GM21528 (cell line): ENCODE data around the gene UBE2G2.
"Not testable (repeated sequence)": the region's sequence is repeated elsewhere in the genome, so short reads cannot be mapped to it uniquely, and the experiment has no call there.

ENCODE experiments used
- ATAC-seq: cut with Tn5 transposase; IDR thresholded peaks from one replicate; pipeline ENCODE4 v1.9.1; 2021; ENCODE audit warnings: mild to moderate bottlenecking, moderate library complexity; ENCODE audit not compliant: unreplicated experiment, low FRiP score

UBE2G2 gene

DNA sequence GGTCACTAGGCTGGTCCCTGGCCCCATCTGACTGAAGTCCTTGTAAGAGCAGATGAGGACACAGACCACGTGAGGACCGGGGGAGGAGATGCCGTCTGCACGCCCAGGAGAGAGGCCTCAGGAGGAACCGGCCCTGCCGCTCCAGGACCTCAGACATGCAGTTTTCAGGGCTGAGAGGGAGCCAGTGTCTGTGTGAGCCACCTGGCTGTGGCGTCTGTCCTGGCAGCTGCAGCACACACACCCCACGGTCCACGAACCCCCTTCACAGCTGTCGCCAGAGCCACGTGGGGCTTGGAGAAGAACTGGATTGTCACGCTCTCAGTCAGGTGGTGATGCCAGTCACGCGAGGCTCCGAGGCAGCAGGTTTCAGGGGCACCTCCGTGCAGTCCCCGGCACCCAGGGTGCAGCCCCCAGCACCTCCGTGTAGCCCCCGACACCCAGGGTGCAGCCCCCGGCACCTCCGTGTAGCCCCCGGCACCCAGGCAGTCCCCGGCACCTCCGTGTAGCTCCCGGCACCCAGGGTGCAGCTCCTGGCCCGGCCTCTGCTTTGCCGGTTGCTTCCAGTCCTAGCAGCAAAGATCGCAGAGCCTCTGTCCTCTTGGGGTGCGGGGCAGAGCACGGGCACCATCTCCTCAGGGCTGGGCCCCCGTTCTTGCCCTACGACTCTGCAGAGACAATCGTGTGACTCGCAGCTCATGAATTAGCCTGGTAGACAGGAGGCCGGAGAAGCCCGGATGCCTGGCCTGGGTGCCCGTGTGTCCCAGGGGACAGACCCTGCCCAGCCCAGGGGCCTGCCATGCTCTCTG, 35.2 kb upstream of the UBE2G2 start:
- no peak for ATAC-seq

DNA sequence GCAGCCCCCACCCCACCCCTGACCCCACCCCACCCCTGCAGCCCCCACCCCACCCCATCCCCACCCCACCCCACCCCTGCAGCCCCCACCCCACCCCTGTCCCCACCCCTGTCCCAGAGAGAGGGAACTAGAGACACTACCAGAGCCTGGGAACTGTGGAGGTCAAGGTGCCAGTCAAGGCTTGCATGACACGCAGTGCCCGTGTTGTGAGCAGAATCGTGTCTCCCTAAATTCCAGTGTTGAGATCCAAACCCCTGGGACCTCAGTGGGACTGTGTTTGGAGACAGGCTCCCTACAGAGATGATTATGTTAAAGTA, 34.7 kb upstream of the UBE2G2 start:
- ATAC-seq, result no peak

DNA sequence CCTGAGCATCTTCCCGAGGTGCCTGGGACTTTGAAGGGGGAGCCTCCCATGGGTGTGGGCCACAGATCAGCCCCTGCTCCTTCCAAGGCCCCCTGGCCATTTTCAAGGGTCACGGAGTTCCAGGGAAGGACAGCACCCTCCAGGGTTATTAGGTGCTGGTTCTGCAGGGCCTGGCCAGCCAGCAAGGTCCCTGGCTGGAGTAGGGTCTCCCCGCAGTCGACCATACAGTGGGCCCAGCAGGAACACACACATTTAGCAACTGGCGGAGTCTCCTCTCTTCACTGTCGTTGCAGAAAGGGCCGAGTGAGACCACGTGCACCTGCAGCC, 34.0 kb upstream of the UBE2G2 start:
- ATAC-seq, result no peak

DNA sequence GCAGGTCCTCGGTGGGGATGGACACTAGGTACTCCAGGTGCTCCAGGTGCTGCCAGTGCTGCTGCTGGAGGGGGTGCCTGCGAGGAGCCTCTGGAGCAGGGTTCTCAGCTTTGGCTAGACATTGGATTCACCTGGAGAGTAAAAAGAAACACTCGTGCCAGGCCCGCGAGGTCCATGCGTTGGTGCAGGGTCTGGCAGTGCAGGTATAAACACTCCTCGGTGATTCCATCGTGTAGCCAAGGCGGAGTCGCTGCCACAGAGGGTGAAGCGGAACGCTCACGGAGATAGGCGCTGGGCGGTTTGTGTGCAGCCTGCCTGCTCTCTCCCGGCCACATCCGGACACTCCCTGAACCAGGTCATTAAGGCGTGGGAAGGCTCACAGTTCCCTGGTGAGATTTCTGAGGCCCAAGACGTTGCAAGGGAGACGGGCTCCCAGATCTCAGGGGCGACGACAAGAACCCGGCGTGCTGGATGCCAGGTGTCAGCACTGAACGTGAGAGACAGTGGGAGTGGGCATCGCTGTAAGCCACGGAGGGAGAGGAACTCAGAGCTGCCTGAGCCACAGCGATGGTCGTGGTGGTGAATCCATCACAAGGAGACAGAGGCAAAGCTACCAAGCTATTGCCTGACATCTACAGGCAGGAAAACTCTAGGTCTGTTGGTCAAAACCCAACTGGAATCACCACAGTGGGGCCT, 33.5 kb upstream of the UBE2G2 start:
- ATAC-seq, result no peak

DNA sequence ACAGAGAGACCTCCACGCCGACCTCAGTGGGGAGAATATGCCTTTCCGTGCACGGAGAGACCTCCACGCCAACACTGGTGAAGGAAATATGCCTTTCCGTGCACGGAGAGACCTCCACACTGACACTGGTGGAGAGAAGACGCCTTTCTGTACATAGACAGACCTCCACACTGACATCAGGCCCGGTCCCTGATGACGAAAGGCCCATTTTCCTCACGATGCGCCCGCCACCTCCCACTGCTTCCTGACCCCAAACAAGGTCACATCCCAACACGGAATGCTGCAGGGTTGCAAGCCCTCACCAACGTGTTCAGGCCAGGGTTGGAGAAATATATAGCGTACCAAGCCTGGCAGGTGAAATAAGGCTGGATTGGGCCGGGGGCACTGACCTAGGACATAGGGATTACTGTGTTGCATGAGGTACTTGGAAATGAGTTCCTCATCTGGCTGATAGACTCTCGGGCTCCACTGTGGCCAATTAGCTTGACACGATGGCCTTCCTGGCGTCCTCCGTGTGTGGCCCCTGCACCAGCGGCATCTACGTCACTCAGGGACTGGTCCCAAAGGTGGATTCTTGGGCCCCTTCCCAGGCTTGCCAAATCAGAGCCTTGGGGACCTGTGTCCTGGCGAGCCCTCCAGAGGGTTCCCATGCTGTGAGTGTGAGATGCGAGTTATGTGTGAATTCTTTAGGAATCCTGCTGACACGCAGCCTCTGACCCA, 32.8 kb upstream of the UBE2G2 start:
- ATAC-seq, result no peak

DNA sequence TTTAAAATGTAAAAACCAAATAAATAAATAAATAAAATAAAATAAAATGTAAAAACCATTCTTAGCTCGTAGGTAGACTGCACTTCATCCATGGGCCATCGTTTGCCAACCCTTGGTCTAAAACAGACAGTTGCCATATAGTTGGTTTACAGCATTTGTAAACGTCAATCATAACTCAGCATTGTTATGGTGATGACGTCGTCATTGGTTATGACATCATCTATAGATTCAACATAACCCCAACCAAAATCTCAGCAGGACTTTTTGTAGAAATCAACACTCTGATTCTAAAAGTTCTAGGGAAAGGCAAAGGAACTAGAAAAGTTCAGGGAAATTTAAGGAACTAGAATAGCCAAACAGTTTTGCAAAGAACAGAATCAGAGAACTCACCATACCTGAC, 32.0 kb upstream of the UBE2G2 start:
- ATAC-seq, result no peak

DNA sequence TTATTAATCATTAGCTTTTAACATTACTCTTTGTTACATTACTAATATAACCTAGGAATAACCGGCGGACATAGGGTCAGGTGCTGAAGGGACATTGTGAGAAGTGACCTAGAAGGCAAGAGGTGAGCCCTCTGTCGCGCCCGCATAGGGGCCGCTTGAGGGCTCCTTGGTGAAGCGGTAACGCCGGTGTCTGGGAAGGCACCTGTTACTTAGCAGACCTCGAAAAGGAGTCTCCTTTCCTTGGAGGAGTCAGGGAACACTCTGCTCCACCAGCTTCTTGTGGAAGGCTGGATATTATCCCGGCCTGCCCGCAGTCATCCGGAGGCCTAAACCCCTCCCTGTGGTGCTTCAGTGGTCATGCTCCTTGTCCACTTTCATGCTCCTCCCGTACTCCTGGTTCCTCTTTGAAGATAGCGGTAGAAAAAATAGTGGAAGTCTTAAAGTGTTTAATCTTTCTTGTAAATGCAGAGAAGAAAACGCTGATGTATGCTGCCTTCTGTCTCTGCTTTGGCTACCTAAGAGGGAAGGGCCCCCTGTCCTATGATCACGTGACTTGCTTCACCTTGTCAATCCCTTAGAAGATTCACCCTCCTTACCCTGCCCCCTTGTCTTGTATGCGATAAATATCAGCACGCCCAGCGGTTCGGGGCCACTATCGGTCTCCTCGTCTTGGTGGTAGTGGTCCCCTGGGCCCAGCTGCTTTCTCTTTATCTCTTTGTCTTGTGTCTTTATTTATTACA, 31.1 kb upstream of the UBE2G2 start:
- ATAC-seq, result not testable (repeated sequence)

DNA sequence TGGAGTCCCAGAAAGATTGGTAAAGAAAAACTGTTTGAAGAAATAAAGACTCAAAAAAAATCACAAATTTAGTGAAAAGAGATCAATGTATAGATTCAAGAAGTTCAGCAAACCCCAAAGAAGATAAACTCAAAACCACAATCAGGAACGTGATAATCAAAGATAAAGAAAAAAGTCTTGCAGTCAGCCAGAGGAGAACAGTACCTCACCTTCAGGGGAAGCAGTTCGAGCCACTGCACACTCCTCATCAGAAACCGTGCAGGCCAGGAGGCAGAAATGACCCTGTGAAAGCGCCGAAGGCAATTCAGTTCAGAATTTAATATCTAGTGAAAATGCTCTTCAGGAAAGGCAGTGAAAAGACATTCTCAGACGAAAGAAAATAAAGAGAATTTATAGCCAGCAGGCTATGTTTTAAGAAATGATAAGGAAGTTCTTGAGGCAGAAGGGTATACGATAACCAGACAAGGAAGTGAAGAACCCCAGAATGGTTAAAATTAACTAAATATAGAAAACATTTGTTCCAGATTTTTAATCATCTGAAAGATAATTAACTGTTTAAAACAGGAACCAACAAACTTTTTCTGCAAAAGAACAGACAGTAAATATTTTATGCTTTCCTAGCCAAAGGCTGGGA, 29.7 kb upstream of the UBE2G2 start:
- no peak for ATAC-seq

DNA sequence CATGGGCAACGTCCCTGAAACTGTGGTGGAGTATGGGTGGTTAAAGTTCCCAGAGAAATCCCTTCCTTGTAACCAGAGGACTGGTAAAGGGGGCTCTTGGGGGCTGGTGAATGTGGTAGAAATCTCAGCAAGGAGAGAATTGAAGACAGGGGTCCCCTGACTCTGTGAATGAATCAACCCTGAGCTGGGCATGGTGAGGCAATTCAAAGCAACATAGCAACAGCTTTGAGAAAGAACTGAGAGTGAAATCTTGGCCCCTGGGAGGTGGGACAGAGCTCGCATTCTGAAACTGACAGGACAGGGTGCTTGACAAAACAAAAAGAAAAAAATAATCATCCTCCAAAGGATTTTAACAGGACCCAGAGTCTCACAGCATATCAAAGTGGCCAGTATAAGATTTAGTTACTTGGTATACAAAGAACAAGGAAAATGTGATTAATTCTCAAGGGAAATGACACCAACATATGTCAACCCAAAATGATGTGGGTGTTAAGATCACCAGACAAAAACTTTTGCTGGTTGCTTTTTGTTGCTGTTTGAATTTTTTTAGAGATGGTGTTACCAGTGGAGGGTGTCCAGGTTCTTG, 28.0 kb upstream of the UBE2G2 start:
- no peak for ATAC-seq

DNA sequence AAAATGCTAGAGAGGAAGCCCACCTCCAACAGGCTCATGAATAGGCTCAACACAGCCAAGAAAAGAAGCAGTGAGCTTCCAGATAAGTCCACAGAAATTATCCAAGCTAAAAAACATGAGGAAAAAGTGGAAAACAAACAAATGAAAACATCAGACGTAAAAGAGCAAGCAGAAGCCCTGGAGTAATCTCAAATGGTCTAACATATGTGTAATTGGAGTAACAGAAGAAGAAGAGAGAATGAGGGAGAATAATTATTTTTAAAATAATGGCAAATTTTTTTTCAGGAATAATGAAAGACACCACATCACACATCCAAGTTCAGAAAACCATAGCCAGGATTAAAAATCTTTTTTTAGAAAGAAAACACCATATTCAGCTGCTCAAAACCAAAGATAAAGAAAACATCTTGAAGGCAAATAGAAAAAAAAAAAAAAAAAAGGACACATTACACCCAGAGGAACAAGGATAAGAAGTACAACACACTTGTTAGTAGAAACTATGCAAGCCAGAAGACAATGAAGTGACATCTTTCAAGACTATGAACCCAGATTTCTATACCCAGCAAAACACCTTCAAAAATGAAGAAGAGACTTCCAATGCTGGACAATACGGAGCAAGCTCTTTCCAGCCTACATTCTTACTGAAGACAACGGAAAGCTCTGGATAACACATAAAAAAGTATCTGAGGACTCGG, 26.9 kb upstream of the UBE2G2 start:
- no peak for ATAC-seq

DNA sequence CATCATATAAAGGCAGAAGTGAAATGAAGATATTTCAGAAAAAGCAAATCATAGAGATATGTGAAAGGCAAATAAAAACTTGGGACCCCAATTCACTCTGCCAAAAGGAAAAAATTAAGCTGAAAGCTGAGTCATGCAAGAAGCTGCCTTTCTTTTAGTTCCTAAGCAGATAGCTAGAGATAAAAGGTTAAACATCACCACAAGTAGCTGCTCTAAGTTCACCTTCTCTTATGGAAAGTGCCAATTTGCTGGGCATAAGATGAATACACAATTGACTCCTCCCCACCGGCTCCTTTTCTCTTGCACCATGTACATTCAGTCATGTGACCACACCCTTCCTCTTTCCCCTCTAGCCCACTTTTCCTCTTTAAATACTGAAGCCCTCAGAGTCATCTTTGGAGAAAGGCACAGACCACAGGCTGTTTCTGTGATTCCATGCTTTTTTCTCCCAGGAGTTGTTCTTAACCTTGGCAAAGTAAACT, 21.6 kb upstream of the UBE2G2 start:
- no peak for ATAC-seq

DNA sequence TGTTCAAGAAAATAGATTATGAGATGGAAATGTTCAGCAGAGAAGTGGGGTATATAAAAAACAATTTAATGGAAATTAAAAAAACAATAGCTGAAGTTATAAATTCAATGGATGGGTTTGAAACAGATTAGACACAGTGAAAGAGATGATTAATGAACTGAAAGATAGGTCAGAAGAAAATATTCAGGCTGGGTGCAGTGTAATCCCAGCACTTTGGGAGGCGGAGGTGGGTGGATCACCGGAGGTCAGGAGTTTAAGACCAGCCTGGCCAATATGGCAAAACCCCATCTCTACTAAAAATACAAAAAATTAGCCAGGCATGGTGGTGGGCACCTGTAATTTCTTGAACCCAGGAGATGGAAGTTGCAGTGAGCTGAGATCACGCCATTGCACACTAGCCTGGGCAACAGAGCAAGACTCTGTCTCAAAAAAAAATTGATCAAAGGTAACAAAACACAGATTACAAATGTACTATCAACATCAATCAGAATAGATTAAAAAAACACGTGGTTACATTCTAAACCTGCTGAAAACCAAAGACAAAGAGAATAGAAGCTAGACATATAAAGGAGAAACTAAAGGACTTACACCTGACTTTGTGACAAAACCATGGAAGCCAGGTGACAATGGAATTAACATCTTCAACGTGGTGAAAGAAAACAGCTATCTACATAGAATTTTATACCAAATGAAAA, 21.0 kb upstream of the UBE2G2 start:
- ATAC-seq, result no peak

DNA sequence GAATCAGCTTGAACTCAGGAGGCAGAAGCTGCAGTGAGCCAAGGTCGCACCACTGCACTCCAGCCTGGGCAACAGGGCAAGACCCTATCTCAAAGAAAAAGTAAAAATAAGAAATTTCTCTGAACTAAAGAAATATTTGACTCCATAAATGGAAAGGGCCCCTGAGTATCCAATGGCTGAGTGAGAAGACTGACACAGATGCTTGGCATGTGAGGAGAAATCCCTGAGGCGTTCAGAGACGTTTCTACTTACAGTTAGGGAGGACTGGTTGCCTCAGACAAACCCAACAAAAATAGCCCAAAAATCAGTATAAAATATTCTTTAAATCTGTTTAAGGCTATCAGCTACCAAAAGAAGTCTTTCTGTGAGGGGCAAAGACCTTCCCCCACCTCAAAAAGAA, 19.2 kb upstream of the UBE2G2 start:
- no peak for ATAC-seq

DNA sequence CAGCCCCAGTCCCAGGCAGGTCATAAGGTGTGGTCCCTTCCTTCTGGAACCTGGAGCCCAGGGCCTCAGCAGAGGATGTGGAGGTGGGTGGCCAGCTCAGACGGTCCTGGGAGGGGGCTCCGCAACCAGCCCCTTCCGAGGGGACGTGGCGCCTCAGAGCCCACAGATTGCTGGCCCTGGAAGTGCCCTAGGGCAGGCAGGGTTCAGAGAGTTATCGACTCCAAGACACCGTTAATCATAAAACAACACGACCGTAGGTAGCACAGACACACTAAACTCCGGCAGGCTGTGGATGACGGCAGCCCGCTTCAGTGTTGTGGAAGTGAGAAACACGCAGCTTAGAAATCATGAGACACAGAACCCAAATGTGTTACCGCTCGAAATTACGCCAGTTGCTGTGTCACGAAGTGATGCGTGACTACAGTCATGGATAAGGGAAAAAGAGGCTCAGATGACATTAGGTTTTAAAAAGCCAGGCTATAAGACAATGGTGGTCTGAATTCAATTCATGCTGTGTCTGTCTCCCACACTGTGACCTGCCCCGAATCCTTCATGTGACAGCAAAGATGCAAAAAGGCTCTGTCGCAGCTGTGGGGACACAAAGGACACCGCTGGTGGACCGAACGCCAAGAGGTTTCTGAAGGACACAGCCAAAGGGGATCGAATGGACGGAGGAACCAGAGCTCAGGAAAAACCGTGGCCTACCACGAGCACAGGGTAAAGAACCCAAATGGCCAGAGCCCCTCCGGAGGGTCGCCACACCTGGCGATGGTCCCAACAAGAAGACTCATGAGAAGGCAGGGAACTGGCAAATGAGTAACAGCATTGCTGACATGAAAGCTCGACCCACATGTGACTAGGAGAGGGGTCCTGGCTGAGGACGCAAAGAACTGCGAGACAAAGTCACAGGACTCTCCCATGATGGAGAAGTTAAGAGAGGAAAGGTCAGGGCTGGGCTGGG, 17.9 kb upstream of the UBE2G2 start:
- ATAC-seq, result no peak

DNA sequence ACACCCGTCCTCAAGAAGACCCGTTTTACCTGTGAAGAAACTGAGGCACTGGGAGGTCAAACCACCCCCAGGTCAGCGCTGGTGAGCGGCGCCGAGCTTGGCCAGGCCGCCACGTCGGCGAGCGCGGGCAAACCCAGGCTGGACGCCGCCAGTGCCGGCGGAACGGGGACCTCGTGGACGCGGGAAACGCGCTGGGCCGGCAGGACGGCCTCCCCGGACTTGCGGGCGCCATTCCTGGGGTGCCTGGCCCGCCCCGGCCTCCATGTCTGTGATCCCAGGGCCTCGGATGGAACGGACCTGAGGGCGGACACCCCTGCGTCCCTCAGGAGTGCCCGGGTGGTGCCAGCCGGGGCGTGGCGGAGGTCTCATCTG, 17.0 kb upstream of the UBE2G2 start:
- ATAC-seq, result no peak

DNA sequence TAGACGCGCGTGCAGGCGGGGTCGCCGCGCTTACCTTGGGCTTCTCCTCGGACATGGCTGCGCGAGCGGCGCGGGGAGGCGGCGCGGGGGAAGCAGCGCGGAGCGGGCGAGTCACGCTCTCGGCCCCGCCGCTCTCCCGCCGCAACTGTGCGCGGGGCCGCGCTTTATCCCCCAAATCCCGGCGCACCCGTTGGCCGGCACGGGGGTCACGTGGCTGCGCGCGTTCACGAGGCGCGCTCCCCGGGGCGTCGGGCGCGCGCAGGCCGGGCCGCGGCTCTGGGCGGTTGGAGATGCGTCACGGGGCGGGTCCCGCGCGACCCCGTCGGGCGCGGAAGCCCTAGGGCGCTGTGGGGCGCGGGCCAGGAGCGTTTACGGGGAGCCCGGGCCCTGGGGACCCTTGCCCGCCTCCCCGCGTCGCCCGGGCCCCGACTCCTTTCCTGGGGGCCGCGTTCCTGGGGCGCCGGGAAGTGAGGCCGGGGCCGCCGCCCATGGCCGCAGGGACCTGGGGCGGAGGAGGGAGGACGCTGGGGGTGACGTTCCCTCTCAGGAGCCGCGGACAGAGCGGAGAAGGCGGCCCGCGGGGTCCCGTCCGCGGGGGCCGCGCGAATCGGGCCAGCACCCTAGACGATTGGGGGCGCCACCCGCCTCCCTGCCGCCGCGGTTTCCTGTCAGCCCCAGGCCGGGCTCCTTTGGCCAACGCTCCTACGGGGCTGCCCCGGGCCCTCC, 16.5 kb upstream of the UBE2G2 start, which contains the start of gene SUMO3:
TSS of gene SUMO3 (minus strand) at position 149 of the 726 bp plus-strand sequence. CDS start at position 55, 94 bp downstream.
- peak; percentile 58 for ATAC-seq

DNA sequence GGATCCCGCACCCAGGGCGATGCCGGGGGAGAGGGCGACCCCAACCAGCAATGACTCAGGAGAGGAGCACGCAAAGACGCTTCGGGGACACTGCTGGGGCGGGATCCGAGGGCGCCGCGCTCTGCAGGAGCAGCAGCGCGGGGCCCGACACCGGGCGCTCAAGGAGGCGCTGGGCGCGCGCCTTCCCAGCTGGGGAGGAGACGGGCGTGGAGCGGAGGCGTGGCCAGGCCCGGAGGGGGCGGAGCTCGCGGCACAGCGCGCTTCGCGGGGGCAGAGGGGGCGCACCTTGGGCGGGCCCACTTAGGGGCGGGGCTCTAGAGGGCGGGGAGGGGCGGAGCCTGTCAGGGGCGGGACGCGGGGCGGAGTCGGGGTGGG, 15.9 kb upstream of the UBE2G2 start:
- ATAC-seq, result peak; percentile 72
